Measurements from ENCODE around the gene MAP3K2. TPM values are rescaled to one million over a fixed set of nuclear protein-coding genes. Genes with fewer than 3 reads are reported as not detected.

The MAP3K2 gene
- total and polyA plus RNA-seq, 4 donors = 5.9 to 46.2 (median 17.0) TPM

GRCh38 chr2:127320586-127321275, 67.0 kb downstream of the MAP3K2 start (continued):
- TF ChIP-seq YY1 (IDR thresholded peaks at IDR 0.05) (no peak), ATF3 (IDR thresholded peaks at IDR 0.05) (no peak), JUND (IDR thresholded peaks at IDR 0.05) (no peak)

- WGBS = 100% methylated on average over 1 of the region's 1 CpG
These were observed 67.7 kb downstream of the MAP3K2 start for GRCh38 chr2:127320067-127320466.

GRCh38 chr2:127314193-127314988, 73.4 kb downstream of the MAP3K2 start:
- no peaks in the 10 kb centered on the region for H3K9me3 ChIP-seq (ENCODE audit: control insufficient read depth in 4 of 4, low read length in 3 of 4)

More at GRCh38 chr2:127320067-127320466, 67.7 kb downstream of the MAP3K2 start:
- Histone ChIP-seq H3K9me3 (ENCODE audit: control insufficient read depth in 4 of 4, low read length in 3 of 4) (no peaks in the 10 kb centered on the region), H3K9ac (ENCODE audit: low read depth in 1 of 2, low read length in 2 of 2) (no peak overlapping the region), H3K4me3 (ENCODE audit: low read depth in 1 of 3, low read length in 3 of 3) (no peak overlapping the region), H3K27me3 (ENCODE audit: control insufficient read depth in 4 of 4, insufficient read depth in 4 of 4, low read length in 3 of 4) (no peaks in the 10 kb centered on the region), H3K27ac (ENCODE audit: low read depth in 1 of 2, low read length in 2 of 2) (no peak overlapping the region), H3K36me3 (ENCODE audit: control insufficient read depth in 4 of 4, insufficient read depth in 3 of 4, low read depth in 1 of 4, low read length in 3 of 4) (peaks cover 2 to 60% (median 48%) of the 10 kb centered on the region in 4 donors), H3K4me1 (ENCODE audit: control insufficient read depth in 4 of 4, insufficient read depth in 4 of 4, low read length in 3 of 4) (peaks cover 0 to 2% (median 0%) of the 10 kb centered on the region in 4 donors)
- TF ChIP-seq JUND (IDR thresholded peaks at IDR 0.05) = no peak
- no peak for TF ChIP-seq ATF3 (IDR thresholded peaks at IDR 0.05)
- TF ChIP-seq RAD21 (IDR thresholded peaks at IDR 0.05) = no peak
- no peak for TF ChIP-seq EGR1 (IDR thresholded peaks at IDR 0.05; ENCODE audit: low read depth in 2 of 2)
- no peak for DNase-seq (ENCODE audit: low spot score)

More at GRCh38 chr2:127314193-127314988, 73.4 kb downstream of the MAP3K2 start:
- Histone ChIP-seq H3K36me3 (ENCODE audit: control insufficient read depth in 4 of 4, insufficient read depth in 3 of 4, low read depth in 1 of 4, low read length in 3 of 4) (peaks cover 6 to 70% (median 54%) of the 10 kb centered on the region in 4 donors), H3K4me3 (ENCODE audit: low read depth in 1 of 3, low read length in 3 of 3) (no peak overlapping the region), H3K4me1 (ENCODE audit: control insufficient read depth in 4 of 4, insufficient read depth in 4 of 4, low read length in 3 of 4) (no peaks in the 10 kb centered on the region), H3K9ac (ENCODE audit: low read depth in 1 of 2, low read length in 2 of 2) (no peak overlapping the region), H3K27me3 (ENCODE audit: control insufficient read depth in 4 of 4, insufficient read depth in 4 of 4, low read length in 3 of 4) (no peaks in the 10 kb centered on the region), H3K27ac (ENCODE audit: low read depth in 1 of 2, low read length in 2 of 2) (no peak overlapping the region)
- TF ChIP-seq EGR1 (IDR thresholded peaks at IDR 0.05; ENCODE audit: low read depth in 2 of 2) (no peak), HNF4A (conservative IDR thresholded peaks at IDR 0.05) (no peak), FOXA2 (IDR thresholded peaks at IDR 0.05) (no peak), RXRA (IDR thresholded peaks at IDR 0.05) (no peak), GABPA (IDR thresholded peaks at IDR 0.05 in 1 of 2, conservative IDR thresholded peaks at IDR 0.05 in 1 of 2) (no peak), TAF1 (conservative IDR thresholded peaks at IDR 0.05) (no peak), REST (IDR thresholded peaks at IDR 0.05) (no peak), HNF4G (IDR thresholded peaks at IDR 0.05) (no peak), JUND (IDR thresholded peaks at IDR 0.05) (no peak), MAX (IDR thresholded peaks at IDR 0.05) (no peak), NR2F2 (IDR thresholded peaks at IDR 0.05) (no peak), ZBTB33 (IDR thresholded peaks at IDR 0.05) (no peak), CTCF (IDR thresholded peaks at IDR 0.05; ENCODE audit: low read depth, low read length, missing input control) (no peak), SP1 (IDR thresholded peaks at IDR 0.05) (no peak), FOXA1 (IDR thresholded peaks at IDR 0.05) (no peak), YY1 (IDR thresholded peaks at IDR 0.05) (no peak), ATF3 (IDR thresholded peaks at IDR 0.05) (no peak), RAD21 (IDR thresholded peaks at IDR 0.05) (no peak)
- 89% methylated on average over 7 of the region's 7 CpGs for WGBS
- no peak for DNase-seq (ENCODE audit: low spot score)

Measured in liver (tissue), 9 donors.